ENCODE data around the gene TPTE2.
"Not testable (repeated sequence)": the region's sequence is repeated elsewhere in the genome, so short reads cannot be mapped to it uniquely, and the experiment has no call there.

The TPTE2 gene

GRCh38 chr13:19561127-19561582 lies at the start of gene TPTE2:
Gene TPTE2 (minus strand): TSS chr13:19561532. CDS start chr13:19503234, 58,298 bp downstream.
- not testable (repeated sequence) for H3K4me1 Mint-ChIP-seq; H3K4me3 Mint-ChIP-seq; DNase-seq; H3K27ac Mint-ChIP-seq; H3K36me3 Mint-ChIP-seq (ENCODE audit: low read depth); H3K27me3 Mint-ChIP-seq (ENCODE audit: low read depth, poor library complexity)
- peaks cover 39% of the 10 kb centered on the region for H3K9me3 Mint-ChIP-seq

DNA sequence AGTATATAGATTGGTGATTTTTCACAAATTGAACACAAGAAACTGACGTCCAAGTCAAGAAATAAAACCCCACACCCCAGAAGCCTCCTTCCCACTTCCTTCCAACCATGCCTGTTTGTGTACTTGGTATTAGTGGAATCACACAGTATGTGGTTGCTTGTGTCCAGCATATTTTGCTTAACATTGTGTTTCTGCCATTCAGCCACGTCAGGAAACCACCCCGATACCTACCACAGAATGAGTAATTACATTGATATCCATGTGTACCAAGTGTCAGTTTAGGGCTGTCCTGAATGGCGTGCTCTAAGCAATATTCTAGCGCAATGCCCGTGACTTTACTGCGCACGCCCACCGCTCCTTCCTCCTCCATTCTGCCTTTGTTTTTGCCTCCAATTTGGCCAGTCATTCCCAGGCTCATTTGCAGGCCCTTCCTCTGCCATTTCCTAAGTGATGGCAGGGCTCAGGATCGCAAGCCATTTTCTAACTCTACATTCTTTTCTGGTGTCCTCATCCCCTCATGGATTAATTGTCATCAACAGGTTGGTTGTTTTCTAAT lies 46.3 kb upstream of the TPTE2 start:
- DNase-seq: no peak
- no peak for TF ChIP-seq CTCF (IDR thresholded peaks at IDR 0.05)
- Mint-ChIP-seq H3K36me3 (ENCODE audit: low read depth) (peaks cover 31% of the 10 kb centered on the region), H3K4me3 (no peak overlapping the region), H3K4me1 (no peaks in the 10 kb centered on the region), H3K9me3 (peaks cover 60% of the 10 kb centered on the region), H3K27me3 (ENCODE audit: low read depth, poor library complexity) (peaks cover 28% of the 10 kb centered on the region), H3K27ac (no peak overlapping the region)

- no peak for DNase-seq
These were observed 45.4 kb upstream of the TPTE2 start for GRCh38 chr13:19606737-19607136.

GRCh38 chr13:19606152-19606551 lies 44.8 kb upstream of the TPTE2 start:
- Mint-ChIP-seq H3K4me3 (no peak overlapping the region), H3K27ac (no peak overlapping the region), H3K27me3 (ENCODE audit: low read depth, poor library complexity) (peaks cover 38% of the 10 kb centered on the region), H3K4me1 (no peaks in the 10 kb centered on the region), H3K36me3 (ENCODE audit: low read depth) (peaks cover 31% of the 10 kb centered on the region), H3K9me3 (peaks cover 64% of the 10 kb centered on the region)
- no peak for TF ChIP-seq CTCF (IDR thresholded peaks at IDR 0.05)
- no peak for DNase-seq

More at GRCh38 chr13:19606737-19607136, 45.4 kb upstream of the TPTE2 start:
- no peak for TF ChIP-seq CTCF (IDR thresholded peaks at IDR 0.05)
- Mint-ChIP-seq H3K36me3 (ENCODE audit: low read depth) (peaks cover 31% of the 10 kb centered on the region), H3K27ac (no peak overlapping the region), H3K27me3 (ENCODE audit: low read depth, poor library complexity) (peaks cover 32% of the 10 kb centered on the region), H3K4me3 (no peak overlapping the region), H3K9me3 (peaks cover 63% of the 10 kb centered on the region), H3K4me1 (no peaks in the 10 kb centered on the region)

DNA sequence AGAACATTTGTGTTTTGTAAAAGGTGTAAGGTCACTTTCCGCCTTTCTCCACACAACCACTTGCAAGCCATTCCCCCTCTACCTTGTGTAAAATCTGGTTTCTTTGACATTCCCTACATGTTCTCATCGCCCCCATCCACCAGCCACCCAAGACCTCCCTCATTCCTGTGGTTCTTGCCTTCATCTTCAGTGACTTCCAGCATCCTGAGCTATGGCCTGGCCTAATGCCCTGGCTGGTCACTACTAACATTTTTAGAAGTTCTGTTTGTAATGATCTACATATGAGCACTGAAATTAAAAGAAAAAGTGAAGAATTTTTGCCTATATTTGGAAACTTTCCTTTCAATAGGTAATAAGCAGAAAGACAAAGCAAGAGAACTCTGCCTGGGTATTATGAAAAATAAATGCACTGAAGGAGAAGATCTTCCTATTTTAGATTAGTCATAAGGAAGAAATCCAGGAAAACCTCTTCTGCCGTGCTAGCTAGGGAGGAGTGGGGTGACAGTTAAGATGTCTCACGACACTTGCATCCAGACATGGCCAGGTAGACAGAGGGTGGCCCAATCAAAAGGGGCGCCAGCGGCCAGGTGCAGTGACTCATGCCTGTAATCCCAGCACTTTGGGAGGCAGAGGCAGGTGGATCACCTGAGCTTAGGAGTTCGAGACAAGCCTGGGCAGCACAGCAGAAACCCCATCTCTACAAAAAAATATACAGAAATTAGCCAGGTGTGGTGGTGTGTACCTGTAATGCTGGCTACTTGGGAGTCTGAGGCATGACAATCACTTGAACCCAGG lies 44.0 kb upstream of the TPTE2 start:
- Mint-ChIP-seq H3K36me3 (ENCODE audit: low read depth) (peaks cover 31% of the 10 kb centered on the region), H3K9me3 (peaks cover 62% of the 10 kb centered on the region), H3K4me1 (no peaks in the 10 kb centered on the region), H3K4me3 (no peak overlapping the region), H3K27me3 (ENCODE audit: low read depth, poor library complexity) (peaks cover 46% of the 10 kb centered on the region), H3K27ac (no peak overlapping the region)
- no peak for DNase-seq
- TF ChIP-seq CTCF (IDR thresholded peaks at IDR 0.05): no peak

DNA sequence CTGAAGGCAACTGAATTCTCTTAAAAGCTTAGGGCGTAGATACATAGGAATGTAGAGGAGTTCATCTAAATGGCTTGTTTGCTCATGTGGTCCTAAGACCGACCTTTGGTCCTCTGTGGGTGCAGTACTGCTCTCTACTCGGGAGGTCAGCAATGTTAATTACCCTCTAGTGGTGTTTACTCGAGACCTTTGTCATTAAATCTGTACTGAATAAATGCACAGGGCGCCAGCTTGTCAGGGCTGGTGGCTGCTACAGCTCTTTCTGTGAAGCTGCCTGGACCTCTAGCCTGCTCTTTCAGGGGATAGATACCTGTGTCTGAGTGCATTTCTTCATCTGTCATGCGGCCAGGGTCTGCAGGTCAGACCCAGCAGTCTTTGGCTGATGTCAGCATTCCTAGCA lies 43.0 kb upstream of the TPTE2 start:
- DNase-seq: no peak
- TF ChIP-seq CTCF (IDR thresholded peaks at IDR 0.05): no peak
- Mint-ChIP-seq H3K36me3 (ENCODE audit: low read depth) (peaks cover 31% of the 10 kb centered on the region), H3K27ac (no peak overlapping the region), H3K9me3 (peaks cover 57% of the 10 kb centered on the region), H3K27me3 (ENCODE audit: low read depth, poor library complexity) (peaks cover 55% of the 10 kb centered on the region), H3K4me1 (no peaks in the 10 kb centered on the region), H3K4me3 (no peak overlapping the region)

All from nephron progenitor cell (in vitro differentiated cells).